Activated T-cell treated with anti-CD3 and anti-CD28 coated beads, Interleukin-2, amount 50 U/mL, for 4 hours (primary cell): Measurements from ENCODE around the gene RSPO3. TPM values are rescaled to one million over a fixed set of nuclear protein-coding genes. Genes with fewer than 3 reads are reported as not detected.
A peak's percentile ranks its signal among the peaks of the same experiment; 100 is the strongest.
"Not testable (repeated sequence)": the region's sequence is repeated elsewhere in the genome, so short reads cannot be mapped to it uniquely, and the experiment has no call there.

Experiments used
- ATAC-seq, 2 donors: fragments of 200-7000 bp; cut with Tn5 transposase; one replicate each; pipeline ENCODE4 v1.10.0; 2021
- DNase-seq: peaks from one replicate; pipeline ENCODE4 v3.0.0-alpha.2; 2020
- H3K27me3 Mint-ChIP-seq: one replicate; pipeline ENCODE4 v1.8.0; 2021; ENCODE audit warnings: low read depth, mixed read lengths
- H3K36me3 Mint-ChIP-seq: one replicate; pipeline ENCODE4 v1.8.0; 2022; ENCODE audit warnings: mixed read lengths; ENCODE audit not compliant: insufficient read depth
- H3K4me1 Mint-ChIP-seq: one replicate; pipeline ENCODE4 v1.8.0; 2021; ENCODE audit warnings: low read depth, mixed read lengths
- H3K4me3 Mint-ChIP-seq: one replicate; pipeline ENCODE4 v1.8.0; 2021; ENCODE audit warnings: mild to moderate bottlenecking, moderate library complexity, mixed read lengths
- H3K9me3 Mint-ChIP-seq: one replicate; pipeline ENCODE4 v1.8.0; 2021; ENCODE audit warnings: mixed read lengths
- total RNA-seq, 3 donors: library from RNA; stranded (reverse); gene quantifications; one replicate each; pipeline ENCODE4 v1.2.1, GENCODE V29; 2021

RSPO3 gene
- total RNA-seq, 3 donors from 2014 or later: not detected

DNA sequence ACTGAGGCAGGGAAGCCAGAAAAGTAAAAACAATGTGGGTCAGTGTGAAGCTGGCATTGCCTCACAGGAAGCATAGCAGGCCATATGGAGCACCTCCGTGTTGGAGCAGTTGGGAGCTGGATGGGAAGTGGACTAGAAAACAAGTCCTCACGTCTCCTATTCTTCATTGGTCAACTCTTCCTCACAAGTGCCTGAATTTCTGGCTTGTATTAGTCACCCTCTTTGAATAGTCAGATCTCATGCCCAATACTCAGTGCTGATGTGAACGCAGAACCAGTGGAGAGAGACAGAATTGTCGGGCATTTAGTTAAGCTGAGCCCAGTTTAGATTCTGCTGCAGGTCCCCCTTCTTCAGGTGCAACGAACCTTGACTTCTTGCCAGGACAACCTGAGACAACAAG, 22.3 kb upstream of the RSPO3 start:
- no peaks in the 10 kb centered on the region for H3K36me3 Mint-ChIP-seq
- H3K4me1 Mint-ChIP-seq: no peaks in the 10 kb centered on the region
- ATAC-seq: no peak
- DNase-seq: no peak
- no peak overlapping the region for H3K4me3 Mint-ChIP-seq
- H3K9me3 Mint-ChIP-seq: no peaks in the 10 kb centered on the region
- H3K27me3 Mint-ChIP-seq: no peaks in the 10 kb centered on the region

GRCh38 chr6:127097442-127097841, 21.0 kb upstream of the RSPO3 start:
- DNase-seq, ATAC-seq, H3K9me3 Mint-ChIP-seq: not testable (repeated sequence)

DNA sequence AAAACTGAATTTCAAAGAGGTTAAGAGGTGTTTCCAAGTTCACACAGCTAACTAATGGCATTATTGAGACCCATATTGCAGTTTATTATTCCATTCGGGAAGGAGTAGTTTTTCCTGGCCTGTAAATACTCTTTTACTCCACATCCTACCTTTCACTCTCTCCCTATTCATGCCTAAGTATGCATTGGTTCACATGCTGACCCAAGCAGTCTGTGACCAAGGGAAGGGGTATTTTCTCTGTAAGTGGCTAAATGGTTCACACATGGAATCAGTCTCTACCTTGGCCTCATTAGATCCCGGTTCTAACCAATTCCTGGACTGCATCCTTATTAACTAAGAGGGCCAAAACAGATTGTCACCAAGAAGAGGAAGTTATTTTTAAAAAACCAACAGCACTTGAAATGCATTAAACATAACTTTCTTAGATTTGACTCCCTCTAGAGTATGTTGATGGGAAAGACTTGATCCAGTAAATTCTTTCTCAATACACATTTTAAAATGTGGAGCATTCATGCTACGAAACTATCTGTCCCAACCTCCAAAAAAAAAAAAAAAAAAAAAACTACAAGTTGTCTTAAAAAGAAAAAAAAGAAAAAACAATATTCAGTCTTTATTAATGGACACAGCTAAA, 17.8 kb upstream of the RSPO3 start:
- no peaks in the 10 kb centered on the region for H3K4me1 Mint-ChIP-seq
- peaks cover 2% of the 10 kb centered on the region for H3K27me3 Mint-ChIP-seq
- no peak overlapping the region for H3K4me3 Mint-ChIP-seq
- no peak for DNase-seq
- H3K36me3 Mint-ChIP-seq: no peaks in the 10 kb centered on the region
- no peaks in the 10 kb centered on the region for H3K9me3 Mint-ChIP-seq
- ATAC-seq: no peak

More at GRCh38 chr6:127097442-127097841, 21.0 kb upstream of the RSPO3 start:
- H3K36me3 Mint-ChIP-seq, H3K4me1 Mint-ChIP-seq, H3K27me3 Mint-ChIP-seq, H3K4me3 Mint-ChIP-seq: not testable (repeated sequence)

- ATAC-seq (no peak), DNase-seq (no peak)
- H3K36me3 Mint-ChIP-seq: no peaks in the 10 kb centered on the region
- peaks cover 11% of the 10 kb centered on the region for H3K27me3 Mint-ChIP-seq
- no peaks in the 10 kb centered on the region for H3K9me3 Mint-ChIP-seq
- H3K4me3 Mint-ChIP-seq: no peak overlapping the region
- no peaks in the 10 kb centered on the region for H3K4me1 Mint-ChIP-seq
Observed at GRCh38 chr6:127102299-127102698, 16.2 kb upstream of the RSPO3 start.

GRCh38 chr6:127102859-127103258, 15.6 kb upstream of the RSPO3 start:
- ATAC-seq (no peak), DNase-seq (no peak)
- H3K9me3 Mint-ChIP-seq: no peaks in the 10 kb centered on the region
- peaks cover 13% of the 10 kb centered on the region for H3K27me3 Mint-ChIP-seq
- no peak overlapping the region for H3K4me3 Mint-ChIP-seq
- H3K4me1 Mint-ChIP-seq: no peaks in the 10 kb centered on the region
- no peaks in the 10 kb centered on the region for H3K36me3 Mint-ChIP-seq

GRCh38 chr6:127103482-127103881, 15.0 kb upstream of the RSPO3 start:
- Mint-ChIP-seq H3K4me1 (no peaks in the 10 kb centered on the region), H3K9me3 (no peaks in the 10 kb centered on the region), H3K4me3 (no peak overlapping the region), H3K36me3 (no peaks in the 10 kb centered on the region), H3K27me3 (peaks cover 13% of the 10 kb centered on the region)
- DNase-seq: no peak
- no peak for ATAC-seq

DNA sequence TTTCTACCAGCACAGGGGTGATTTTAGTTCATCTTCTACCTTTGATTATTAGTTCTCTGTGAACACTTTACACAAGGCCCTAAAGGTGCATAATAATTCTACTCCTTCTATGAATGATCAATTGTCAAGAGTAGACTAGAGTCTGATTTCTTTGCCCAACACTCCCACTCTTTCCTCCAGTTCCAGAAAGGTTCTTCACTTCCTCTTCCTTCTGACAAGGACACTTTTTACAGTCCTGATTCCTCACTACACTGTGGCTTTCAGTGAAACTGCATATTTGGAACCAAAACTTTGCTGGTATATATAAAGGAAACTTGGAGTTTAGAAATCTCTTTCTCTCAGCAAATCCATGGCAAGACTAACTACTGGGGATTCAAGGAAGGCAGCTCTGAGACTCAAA, 10.6 kb upstream of the RSPO3 start:
- Mint-ChIP-seq H3K9me3 (no peaks in the 10 kb centered on the region), H3K27me3 (peaks cover 16% of the 10 kb centered on the region), H3K4me3 (no peak overlapping the region), H3K4me1 (no peaks in the 10 kb centered on the region), H3K36me3 (no peaks in the 10 kb centered on the region)
- no peak for ATAC-seq
- no peak for DNase-seq

DNA sequence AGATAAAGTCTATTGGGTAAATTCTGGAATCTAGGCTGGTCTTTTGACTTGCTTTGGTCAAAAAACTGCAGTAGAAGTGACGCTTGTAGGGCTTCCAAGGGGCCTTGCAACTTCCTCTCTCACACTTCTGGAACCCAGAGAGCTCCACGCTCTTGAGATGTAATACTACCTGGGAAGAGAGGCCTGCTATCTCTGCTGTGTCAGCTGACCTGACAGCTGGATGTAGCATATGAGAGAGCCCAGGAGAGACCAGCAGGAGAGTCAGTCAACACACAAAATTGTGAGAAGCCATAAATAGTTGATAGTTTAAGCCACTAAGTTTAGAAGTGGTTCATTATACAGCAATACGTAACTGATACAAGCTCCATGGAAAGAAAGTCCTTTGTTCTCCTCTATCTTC, 7.8 kb upstream of the RSPO3 start:
- Mint-ChIP-seq H3K4me1 (no peaks in the 10 kb centered on the region), H3K9me3 (no peaks in the 10 kb centered on the region), H3K27me3 (peaks cover 12% of the 10 kb centered on the region), H3K36me3 (no peaks in the 10 kb centered on the region), H3K4me3 (no peak overlapping the region)
- ATAC-seq: no peak
- DNase-seq: no peak

DNA sequence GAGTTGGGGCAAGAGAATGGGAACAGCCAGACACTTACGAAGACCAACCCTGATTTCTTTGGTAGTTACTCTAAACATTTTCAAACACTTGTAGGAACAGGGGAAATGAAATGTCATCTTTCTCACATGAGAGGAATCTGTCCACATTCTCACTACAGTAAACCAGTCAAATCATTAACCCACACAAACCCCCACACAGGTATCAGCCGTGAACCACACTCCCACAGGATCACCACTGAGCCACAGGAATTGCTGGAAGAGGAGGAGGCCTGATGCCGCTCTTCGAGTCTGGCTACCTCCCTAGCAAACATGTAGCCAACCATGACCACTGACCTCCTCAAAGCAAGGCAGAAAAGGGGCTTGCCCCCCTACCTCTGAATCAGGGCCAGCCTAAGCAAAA, 6.9 kb upstream of the RSPO3 start:
- DNase-seq (no peak), ATAC-seq (no peak)
- H3K4me1 Mint-ChIP-seq: no peaks in the 10 kb centered on the region
- no peaks in the 10 kb centered on the region for H3K36me3 Mint-ChIP-seq
- H3K9me3 Mint-ChIP-seq: no peaks in the 10 kb centered on the region
- peaks cover 16% of the 10 kb centered on the region for H3K27me3 Mint-ChIP-seq
- H3K4me3 Mint-ChIP-seq: no peak overlapping the region

DNA sequence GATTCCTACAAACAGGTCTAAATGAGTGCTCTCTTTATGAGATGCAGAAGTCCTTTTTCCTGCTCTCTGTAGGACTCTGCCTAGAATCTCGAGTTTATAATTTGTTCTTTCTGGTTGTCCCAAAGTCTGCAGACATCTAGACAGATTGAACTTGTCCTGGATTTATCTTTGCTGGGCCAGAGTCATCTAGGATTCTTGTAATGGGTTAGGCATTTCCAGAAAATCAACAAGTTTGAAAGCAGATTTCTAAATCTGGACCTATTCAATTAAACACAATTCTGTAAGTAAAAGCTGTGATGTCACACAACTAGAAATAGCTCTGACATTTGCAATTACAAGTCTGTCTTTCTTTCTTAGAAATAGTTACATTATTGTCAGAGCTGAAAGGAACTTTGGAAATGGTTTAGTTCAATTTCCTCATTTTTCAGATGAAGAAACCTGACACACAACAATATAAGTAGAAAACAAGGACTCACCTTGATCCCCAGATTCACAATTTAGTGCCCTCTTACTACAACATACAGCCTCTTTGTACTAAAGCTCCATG, 4.2 kb upstream of the RSPO3 start:
- H3K27me3 Mint-ChIP-seq: peaks cover 28% of the 10 kb centered on the region
- H3K36me3 Mint-ChIP-seq: no peaks in the 10 kb centered on the region
- DNase-seq (no peak), ATAC-seq (no peak)
- H3K4me1 Mint-ChIP-seq: peaks cover 8% of the 10 kb centered on the region
- no peaks in the 10 kb centered on the region for H3K9me3 Mint-ChIP-seq
- no peak overlapping the region for H3K4me3 Mint-ChIP-seq

DNA sequence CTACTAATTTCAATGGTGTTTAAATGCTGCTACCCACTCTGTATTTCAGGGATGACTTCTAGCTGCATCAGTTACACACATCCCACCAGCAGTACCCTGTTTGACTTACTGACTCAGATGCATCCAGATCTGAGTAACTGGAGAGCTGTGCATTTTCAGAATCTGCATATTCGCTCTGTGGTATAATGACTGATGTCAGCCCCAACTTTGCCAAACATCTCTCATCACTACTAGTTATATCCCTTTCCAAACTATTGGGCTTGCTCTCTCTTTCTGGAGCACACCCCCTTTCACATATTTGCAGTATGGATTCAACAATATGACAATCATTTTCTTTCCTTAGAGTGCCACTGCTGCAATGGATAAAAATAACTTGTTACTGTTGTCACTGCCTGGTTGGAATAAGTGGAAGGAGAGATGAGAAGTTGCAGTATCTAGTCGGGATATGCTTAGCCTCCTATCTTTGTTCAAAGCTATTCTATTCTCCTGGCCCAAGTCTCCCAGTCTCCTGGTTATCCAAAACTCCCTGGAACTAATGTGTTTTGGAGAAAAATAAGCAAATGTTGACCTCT, 3.3 kb upstream of the RSPO3 start:
- Mint-ChIP-seq H3K9me3 (no peaks in the 10 kb centered on the region), H3K4me1 (peaks cover 12% of the 10 kb centered on the region), H3K27me3 (peaks cover 33% of the 10 kb centered on the region), H3K4me3 (no peak overlapping the region), H3K36me3 (no peaks in the 10 kb centered on the region)
- peak in 1 of 2 donors; percentile 20 for ATAC-seq
- DNase-seq: no peak

DNA sequence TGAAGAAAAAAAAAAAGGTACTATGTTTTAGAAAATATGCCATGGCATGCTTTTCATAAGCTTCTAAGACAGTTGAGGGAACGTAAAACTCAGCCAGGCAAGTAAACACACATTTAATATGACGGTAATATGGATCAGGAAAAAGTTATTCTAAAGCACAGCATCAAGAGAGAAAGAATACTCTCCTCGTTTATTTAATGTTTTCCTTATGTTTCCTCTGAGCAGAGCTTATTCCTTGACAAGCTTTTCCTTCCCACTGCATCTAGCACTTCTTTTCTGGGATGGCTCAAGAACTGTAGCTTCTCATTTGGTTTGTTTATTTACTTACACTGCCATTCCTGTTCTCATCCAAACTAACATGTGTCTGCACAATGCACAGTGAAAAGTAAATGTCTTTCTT, 2.7 kb upstream of the RSPO3 start:
- H3K9me3 Mint-ChIP-seq: no peaks in the 10 kb centered on the region
- ATAC-seq (no peak), DNase-seq (no peak)
- H3K36me3 Mint-ChIP-seq: no peaks in the 10 kb centered on the region
- H3K4me3 Mint-ChIP-seq: no peak overlapping the region
- H3K27me3 Mint-ChIP-seq: peaks cover 39% of the 10 kb centered on the region
- peaks cover 12% of the 10 kb centered on the region for H3K4me1 Mint-ChIP-seq

- H3K4me1 Mint-ChIP-seq: peaks cover 18% of the 10 kb centered on the region
- no peaks in the 10 kb centered on the region for H3K9me3 Mint-ChIP-seq
- DNase-seq: no peak
- ATAC-seq: no peak
- peaks cover 56% of the 10 kb centered on the region for H3K27me3 Mint-ChIP-seq
- no peaks in the 10 kb centered on the region for H3K36me3 Mint-ChIP-seq
- H3K4me3 Mint-ChIP-seq: peak overlapping the region; percentile 19
Observed at GRCh38 chr6:127117979-127118297, 533 bp upstream of the RSPO3 start.

- peaks cover 63% of the 10 kb centered on the region for H3K27me3 Mint-ChIP-seq
- H3K36me3 Mint-ChIP-seq: no peaks in the 10 kb centered on the region
- peaks cover 18% of the 10 kb centered on the region for H3K4me1 Mint-ChIP-seq
- ATAC-seq (peak in 1 of 2 donors; percentile 13), DNase-seq (no peak)
- H3K9me3 Mint-ChIP-seq: no peaks in the 10 kb centered on the region
- peak overlapping the region; percentile 72 for H3K4me3 Mint-ChIP-seq
Observed at GRCh38 chr6:127119102-127120022, 891 bp downstream of the RSPO3 start.
